BLaER1 (cell line): ENCODE results near the gene COL23A1.

Experiments
- H3K27ac ChIP-seq: shearing (Covaris generic); formaldehyde crosslinking; 2 replicates; pipeline ENCODE4 v1.8.1; 2022
- H3K27me3 ChIP-seq: shearing (Covaris generic); formaldehyde crosslinking; 2 replicates; pipeline ENCODE4 v1.8.1; 2022
- H3K36me3 ChIP-seq: shearing (Covaris generic); formaldehyde crosslinking; 2 replicates; pipeline ENCODE4 v1.8.1; 2022
- H3K4me1 ChIP-seq: shearing (Covaris generic); formaldehyde crosslinking; 2 replicates; pipeline ENCODE4 v1.8.1; 2022
- H3K4me2 ChIP-seq: shearing (Covaris generic); formaldehyde crosslinking; 2 replicates; pipeline ENCODE4 v1.8.1; 2022
- H3K4me3 ChIP-seq: shearing (Covaris generic); formaldehyde crosslinking; 2 replicates; pipeline ENCODE4 v1.8.1; 2022
- H3K9ac ChIP-seq: shearing (Covaris generic); formaldehyde crosslinking; 2 replicates; pipeline ENCODE4 v1.8.1; 2022
- H3K9me3 ChIP-seq: shearing (Covaris generic); formaldehyde crosslinking; 2 replicates; pipeline ENCODE4 v1.8.1; 2022
- H4K20me1 ChIP-seq: shearing (Covaris generic); formaldehyde crosslinking; 2 replicates; pipeline ENCODE4 v1.8.1; 2022
- Cebpa-rat ChIP-seq: shearing (Covaris generic); IDR thresholded peaks from 2 replicates; pipeline ENCODE4 v1.8.1; 2022

Gene COL23A1

DNA sequence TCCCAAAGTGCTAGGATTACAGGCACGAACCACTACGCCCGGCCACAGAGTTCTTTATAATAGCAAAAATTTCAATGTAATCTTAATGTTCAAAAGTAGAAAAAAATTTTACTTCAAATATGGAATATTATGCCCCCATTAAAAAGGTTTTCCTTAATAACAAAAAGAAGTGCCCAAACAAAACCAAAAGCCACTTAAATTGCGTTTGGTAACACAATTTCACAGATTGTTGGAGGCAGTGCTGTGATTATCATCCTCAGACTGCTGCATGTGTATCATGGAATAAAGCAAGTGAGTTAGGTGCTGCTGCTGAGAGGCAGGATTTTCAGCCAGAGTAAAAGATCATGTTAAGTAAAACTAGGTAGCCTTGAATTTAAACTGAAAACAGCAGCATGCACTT lies 132.7 kb downstream of the COL23A1 start:
- H3K9ac ChIP-seq, result no peak overlapping the region
- TF ChIP-seq Cebpa-rat, result no peak
- H4K20me1 ChIP-seq, result no peaks in the 10 kb centered on the region
- no peaks in the 10 kb centered on the region for H3K9me3 ChIP-seq
- no peaks in the 10 kb centered on the region for H3K4me1 ChIP-seq
- H3K4me3 ChIP-seq, result no peak overlapping the region
- no peak overlapping the region for H3K4me2 ChIP-seq
- no peaks in the 10 kb centered on the region for H3K36me3 ChIP-seq
- H3K27me3 ChIP-seq, result no peaks in the 10 kb centered on the region
- H3K27ac ChIP-seq, result no peak overlapping the region

- Histone ChIP-seq H3K27ac (no peak overlapping the region), H3K4me3 (no peak overlapping the region), H3K9me3 (no peaks in the 10 kb centered on the region), H4K20me1 (no peaks in the 10 kb centered on the region), H3K9ac (no peak overlapping the region), H3K27me3 (peaks cover 2% of the 10 kb centered on the region; the same call in 1 of the 2 replicates), H3K4me2 (no peak overlapping the region), H3K4me1 (no peaks in the 10 kb centered on the region), H3K36me3 (no peaks in the 10 kb centered on the region)
- no peak for TF ChIP-seq Cebpa-rat
Observed at GRCh38 chr5:178455480-178455835, 134.7 kb downstream of the COL23A1 start.

DNA sequence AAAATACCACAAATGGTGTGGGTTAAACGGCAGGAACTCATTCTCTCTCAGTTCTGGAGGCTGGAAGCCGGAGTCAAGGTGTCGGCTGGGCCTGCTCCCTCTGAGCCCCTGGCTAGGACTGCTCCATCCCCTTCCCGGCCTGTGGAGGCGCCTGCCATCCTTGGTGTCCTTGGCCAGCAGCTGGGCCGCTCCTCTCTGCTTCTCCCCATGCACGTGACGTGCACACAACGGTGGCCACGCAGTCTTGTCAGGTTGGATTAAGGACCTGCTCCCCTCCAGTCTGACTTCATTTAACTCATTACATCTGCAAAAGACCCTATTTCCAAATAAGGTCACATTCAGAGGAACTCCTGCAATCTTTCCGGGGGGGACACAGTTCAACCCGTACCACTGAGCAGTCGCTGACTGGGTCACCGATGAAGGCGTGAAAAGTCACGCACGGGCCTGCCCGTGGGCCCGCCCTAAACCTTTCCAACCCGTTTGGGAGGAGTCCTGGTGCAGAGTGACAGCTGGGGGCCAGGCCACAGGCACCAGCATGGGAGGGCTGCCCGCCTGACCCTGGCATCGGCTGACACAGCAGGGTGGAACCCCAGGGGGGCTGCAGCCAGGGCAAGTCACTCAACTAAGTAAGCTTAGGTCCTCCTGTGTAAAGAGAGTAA lies 135.2 kb downstream of the COL23A1 start:
- Histone ChIP-seq H3K27me3 (peaks cover 7% of the 10 kb centered on the region), H4K20me1 (no peaks in the 10 kb centered on the region), H3K9me3 (no peaks in the 10 kb centered on the region), H3K4me3 (no peak overlapping the region), H3K9ac (no peak overlapping the region), H3K27ac (no peak overlapping the region), H3K4me1 (no peaks in the 10 kb centered on the region), H3K4me2 (no peak overlapping the region), H3K36me3 (no peaks in the 10 kb centered on the region)
- TF ChIP-seq Cebpa-rat, result no peak

- Histone ChIP-seq H3K9ac (no peak overlapping the region), H3K4me1 (no peaks in the 10 kb centered on the region), H3K36me3 (no peaks in the 10 kb centered on the region), H4K20me1 (no peaks in the 10 kb centered on the region), H3K9me3 (no peaks in the 10 kb centered on the region), H3K4me2 (no peak overlapping the region), H3K27me3 (peaks cover 14% of the 10 kb centered on the region), H3K27ac (no peak overlapping the region), H3K4me3 (no peak overlapping the region)
- no peak for TF ChIP-seq Cebpa-rat
Observed at GRCh38 chr5:178454303-178454702, 135.9 kb downstream of the COL23A1 start.

DNA sequence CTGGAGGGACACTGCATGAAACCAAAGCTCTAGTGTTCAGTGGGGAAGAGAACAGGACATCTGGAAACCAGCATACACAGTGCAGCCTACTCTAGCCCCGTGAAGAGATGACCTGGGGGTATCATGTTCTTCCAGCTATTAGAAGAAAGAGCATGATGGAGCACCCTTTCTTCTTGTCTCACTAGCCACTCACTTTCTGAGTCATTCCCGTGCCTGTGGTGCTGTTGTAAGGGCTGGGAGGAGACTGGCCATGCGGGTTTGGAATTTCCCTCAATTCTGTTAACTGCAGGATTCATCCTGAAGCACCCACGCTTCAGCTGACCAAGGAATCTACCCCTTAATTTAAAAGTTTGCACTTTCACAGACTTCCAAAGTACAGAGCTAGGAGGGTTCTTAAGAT lies 137.0 kb downstream of the COL23A1 start:
- Histone ChIP-seq H3K27ac (no peak overlapping the region), H3K4me1 (no peaks in the 10 kb centered on the region), H3K4me2 (no peak overlapping the region), H3K4me3 (no peak overlapping the region), H3K9me3 (no peaks in the 10 kb centered on the region), H3K27me3 (peaks cover 24% of the 10 kb centered on the region), H3K9ac (no peak overlapping the region), H4K20me1 (no peaks in the 10 kb centered on the region), H3K36me3 (no peaks in the 10 kb centered on the region)
- no peak for TF ChIP-seq Cebpa-rat

- H3K27me3 ChIP-seq, result peaks cover 28% of the 10 kb centered on the region
- no peak overlapping the region for H3K9ac ChIP-seq
- no peak for TF ChIP-seq Cebpa-rat
- no peaks in the 10 kb centered on the region for H3K9me3 ChIP-seq
- no peak overlapping the region for H3K4me3 ChIP-seq
- no peaks in the 10 kb centered on the region for H3K4me1 ChIP-seq
- no peak overlapping the region for H3K27ac ChIP-seq
- H4K20me1 ChIP-seq, result no peaks in the 10 kb centered on the region
- H3K4me2 ChIP-seq, result no peak overlapping the region
- H3K36me3 ChIP-seq, result no peaks in the 10 kb centered on the region
Observed at GRCh38 chr5:178450121-178451028, 139.8 kb downstream of the COL23A1 start.

- Histone ChIP-seq H3K4me2 (no peak overlapping the region), H3K4me1 (peaks cover 6% of the 10 kb centered on the region), H3K36me3 (no peaks in the 10 kb centered on the region), H3K27ac (no peak overlapping the region), H3K9ac (no peak overlapping the region), H3K27me3 (peaks cover 28% of the 10 kb centered on the region), H3K4me3 (no peak overlapping the region), H4K20me1 (no peaks in the 10 kb centered on the region), H3K9me3 (no peaks in the 10 kb centered on the region)
- TF ChIP-seq Cebpa-rat, result no peak
Observed at GRCh38 chr5:178449163-178450070, 140.8 kb downstream of the COL23A1 start.

DNA sequence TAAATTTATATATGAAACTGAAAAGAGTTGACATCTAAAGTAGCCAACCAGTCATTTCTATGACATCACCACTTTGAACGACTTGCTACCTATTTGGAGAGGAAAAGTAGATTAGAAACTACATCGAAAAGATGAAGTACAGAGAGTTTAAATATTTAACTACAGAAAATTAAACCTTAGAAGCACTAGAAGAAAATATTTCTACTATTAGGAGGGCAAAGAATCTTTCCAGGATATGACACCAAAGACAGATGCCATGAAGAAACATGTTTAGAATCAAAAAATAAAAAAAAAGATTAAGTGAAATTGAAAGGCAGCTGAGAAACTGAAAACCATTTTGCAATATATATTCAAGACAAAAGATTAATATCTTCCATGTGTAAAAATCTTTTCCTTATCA lies 144.7 kb downstream of the COL23A1 start:
- peaks cover 26% of the 10 kb centered on the region for H3K27me3 ChIP-seq
- H3K36me3 ChIP-seq, result no peaks in the 10 kb centered on the region
- H3K27ac ChIP-seq, result no peak overlapping the region
- no peak overlapping the region for H3K9ac ChIP-seq
- no peak overlapping the region for H3K4me3 ChIP-seq
- no peak overlapping the region for H3K4me2 ChIP-seq
- no peak for TF ChIP-seq Cebpa-rat
- no peaks in the 10 kb centered on the region for H4K20me1 ChIP-seq
- H3K4me1 ChIP-seq, result peaks cover 44% of the 10 kb centered on the region
- no peaks in the 10 kb centered on the region for H3K9me3 ChIP-seq

- H3K27ac ChIP-seq, result peak overlapping the region; percentile 94
- H3K9me3 ChIP-seq, result no peaks in the 10 kb centered on the region
- H3K36me3 ChIP-seq, result no peaks in the 10 kb centered on the region
- H3K27me3 ChIP-seq, result peaks cover under 1% of the 10 kb centered on the region; the same call in 1 of the 2 replicates
- peak overlapping the region; percentile 43; the same call in 1 of the 2 replicates for H3K4me3 ChIP-seq
- no peak for TF ChIP-seq Cebpa-rat
- H3K4me2 ChIP-seq, result peak overlapping the region; percentile 89
- H4K20me1 ChIP-seq, result no peaks in the 10 kb centered on the region
- H3K4me1 ChIP-seq, result peaks cover 73% of the 10 kb centered on the region
- peak overlapping the region; percentile 79 for H3K9ac ChIP-seq
Observed at GRCh38 chr5:178442405-178443257, 147.6 kb downstream of the COL23A1 start.
